Thoracic aorta (tissue), 2 donors: ENCODE measurements around the gene ATP2B2. TPM values are rescaled to one million over a fixed set of nuclear protein-coding genes. Genes with fewer than 3 reads are reported as not detected.

Experiments
- ATAC-seq: fragments of 150-250 bp; one replicate; pipeline ENCODE4 v1.8.0; 2017; ENCODE audit warnings: low read depth; ENCODE audit not compliant: insufficient number of reproducible peaks, low FRiP score
- DNase-seq: peaks from one replicate; pipeline ENCODE4 v3.0.0-alpha.2; 2020; ENCODE audit warnings: low spot score
- H3K27ac ChIP-seq, 2 donors: fragments of 200-600 bp; sonication (generic); 1 replicate in 1 of 2; 2 replicates in 1 of 2; pipeline ENCODE4 v1.5.1; 2016; ENCODE audit warnings: mild to moderate bottlenecking in 2 of 2, moderate library complexity in 2 of 2
- H3K27me3 ChIP-seq: fragments of 200-600 bp; sonication (generic); replicated peaks from 2 replicates; pipeline ENCODE4 v1.6.0; 2016; ENCODE audit warnings: mild to moderate bottlenecking; ENCODE audit not compliant: insufficient read depth
- H3K36me3 ChIP-seq: fragments of 200-600 bp; sonication (generic); one replicate; pipeline ENCODE4 v1.5.1; 2016
- H3K4me1 ChIP-seq, 2 donors: fragments of 200-600 bp; sonication (generic); 1 replicate in 1 of 2; 2 replicates in 1 of 2; pipeline versions ENCODE4 v1.5.1 to v1.6.0; 2016; ENCODE audit warnings: low read depth in 2 of 2, mild to moderate bottlenecking in 1 of 2; ENCODE audit not compliant: control insufficient read depth in 1 of 2
- H3K4me3 ChIP-seq: fragments of 200-600 bp; sonication (generic); 2 replicates; pipeline ENCODE4 v1.5.1; 2016; ENCODE audit warnings: mild to moderate bottlenecking
- H3K9me3 ChIP-seq: fragments of 200-600 bp; sonication (generic); 2 replicates; pipeline ENCODE4 v1.5.1; 2016
- CTCF ChIP-seq: fragments of 200-600 bp; sonication (generic); IDR thresholded peaks from one replicate; pipeline ENCODE4 v1.5.1; 2019; ENCODE audit warnings: antibody characterized with exemption
- total RNA-seq, 2 donors: library from RNA; depleted of rRNA; stranded (reverse); fragments of >200 nt; gene quantifications; one replicate each; pipeline versions ENCODE4 v1.1.0 to v1.2.3, GENCODE V29; 2016

ATP2B2 gene
- total RNA-seq, 2 donors from 2014 or later, result not detected

DNA sequence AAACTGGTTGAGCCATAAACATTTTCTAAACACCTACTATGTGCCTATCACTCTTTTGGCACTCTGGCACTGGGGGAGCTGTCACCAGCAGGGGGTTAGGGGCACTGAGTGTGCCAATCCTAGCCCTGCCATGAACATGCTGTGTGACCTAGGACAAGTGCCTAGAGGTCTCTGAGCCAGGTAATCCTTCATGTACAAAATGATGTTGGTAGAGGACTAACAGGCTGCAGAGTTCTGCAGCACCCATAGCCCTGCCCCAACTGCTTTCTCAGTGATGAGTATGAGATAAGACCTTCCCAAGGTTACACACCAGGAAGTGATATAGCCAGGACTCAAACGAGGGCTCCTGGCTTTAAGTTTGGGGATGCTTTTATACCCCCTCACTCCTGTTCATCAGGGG, 99.6 kb downstream of the ATP2B2 start:
- no peak overlapping the region for H3K27ac ChIP-seq
- no peaks in the 10 kb centered on the region for H3K27me3 ChIP-seq
- no peak for TF ChIP-seq CTCF
- H3K9me3 ChIP-seq, result no peaks in the 10 kb centered on the region
- DNase-seq, result no peak
- H3K36me3 ChIP-seq, result no peaks in the 10 kb centered on the region
- no peak overlapping the region for H3K4me3 ChIP-seq
- no peak for ATAC-seq
- H3K4me1 ChIP-seq, result no peaks in the 10 kb centered on the region

DNA sequence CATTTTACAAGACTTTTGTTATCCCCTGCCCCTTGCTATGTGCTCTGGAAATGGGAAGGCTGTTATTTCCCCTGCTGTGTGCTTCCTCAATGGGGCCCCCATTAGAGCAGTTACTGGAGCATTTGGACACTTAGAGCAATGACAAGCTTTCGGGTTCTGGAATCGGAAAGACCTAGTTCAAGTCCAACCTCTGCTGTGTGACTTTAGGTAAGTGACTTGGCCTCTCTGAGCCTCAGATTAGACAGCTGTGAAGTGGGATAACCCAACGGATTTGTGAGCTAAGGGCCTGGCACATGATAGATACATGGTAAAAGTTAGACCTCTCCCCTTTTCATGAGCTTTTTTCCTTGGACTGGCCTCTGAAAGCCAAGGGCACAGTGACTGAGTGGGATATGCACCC, 100.5 kb downstream of the ATP2B2 start:
- no peaks in the 10 kb centered on the region for H3K9me3 ChIP-seq
- no peak for TF ChIP-seq CTCF
- H3K27ac ChIP-seq, result no peak overlapping the region
- H3K27me3 ChIP-seq, result no peaks in the 10 kb centered on the region
- H3K36me3 ChIP-seq, result no peaks in the 10 kb centered on the region
- ATAC-seq, result no peak
- DNase-seq, result no peak
- no peaks in the 10 kb centered on the region for H3K4me1 ChIP-seq
- H3K4me3 ChIP-seq, result no peak overlapping the region

- H3K27me3 ChIP-seq, result no peaks in the 10 kb centered on the region
- no peak overlapping the region for H3K27ac ChIP-seq
- no peaks in the 10 kb centered on the region for H3K4me1 ChIP-seq
- H3K36me3 ChIP-seq, result no peaks in the 10 kb centered on the region
- no peak for TF ChIP-seq CTCF
- H3K9me3 ChIP-seq, result no peaks in the 10 kb centered on the region
- no peak for DNase-seq
- no peak overlapping the region for H3K4me3 ChIP-seq
- no peak for ATAC-seq
These were observed 101.0 kb downstream of the ATP2B2 start for GRCh38 chr3:10404377-10404776.

DNA sequence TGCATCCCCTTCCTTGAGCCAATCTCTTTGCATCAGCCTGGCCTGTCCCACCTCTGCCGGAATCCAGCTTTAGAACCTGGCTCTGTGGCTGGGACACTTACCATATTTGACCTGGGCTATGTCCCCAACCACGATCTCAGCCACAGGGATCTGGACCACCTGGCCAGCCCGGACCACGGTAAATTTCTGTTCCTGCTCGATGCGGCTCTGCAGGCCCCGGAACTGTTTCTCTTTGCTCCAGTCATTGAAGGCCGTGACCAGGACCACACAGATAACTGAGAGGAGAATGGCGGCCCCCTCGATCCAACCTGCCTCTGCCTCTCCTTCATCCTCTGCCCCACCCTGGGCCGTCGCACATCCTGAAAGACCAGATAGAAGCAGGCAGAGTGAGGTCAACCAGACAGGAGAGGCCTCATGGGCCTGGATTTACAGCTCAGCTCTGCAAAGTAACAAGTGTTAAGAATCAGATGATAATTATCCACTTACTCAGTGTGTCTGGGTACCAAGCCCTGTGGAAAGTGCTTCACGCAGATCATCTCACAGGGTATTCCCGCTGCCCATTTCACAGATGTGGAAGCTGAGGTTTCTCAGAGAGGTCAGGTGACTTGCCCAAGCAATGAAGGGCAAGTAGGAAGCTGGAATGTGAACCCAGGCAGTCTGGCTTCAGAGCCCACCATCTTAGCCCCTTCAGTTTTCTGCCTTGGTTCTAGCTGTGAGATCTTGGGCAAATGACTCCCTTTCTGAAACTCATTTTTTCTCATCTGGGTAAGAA, 103.2 kb downstream of the ATP2B2 start:
- DNase-seq (no peak), ATAC-seq (no peak)
- no peaks in the 10 kb centered on the region for H3K27me3 ChIP-seq
- H3K36me3 ChIP-seq, result no peaks in the 10 kb centered on the region
- no peaks in the 10 kb centered on the region for H3K9me3 ChIP-seq
- H3K27ac ChIP-seq, result no peak overlapping the region
- H3K4me1 ChIP-seq, result no peaks in the 10 kb centered on the region
- TF ChIP-seq CTCF, result no peak
- no peak overlapping the region for H3K4me3 ChIP-seq

DNA sequence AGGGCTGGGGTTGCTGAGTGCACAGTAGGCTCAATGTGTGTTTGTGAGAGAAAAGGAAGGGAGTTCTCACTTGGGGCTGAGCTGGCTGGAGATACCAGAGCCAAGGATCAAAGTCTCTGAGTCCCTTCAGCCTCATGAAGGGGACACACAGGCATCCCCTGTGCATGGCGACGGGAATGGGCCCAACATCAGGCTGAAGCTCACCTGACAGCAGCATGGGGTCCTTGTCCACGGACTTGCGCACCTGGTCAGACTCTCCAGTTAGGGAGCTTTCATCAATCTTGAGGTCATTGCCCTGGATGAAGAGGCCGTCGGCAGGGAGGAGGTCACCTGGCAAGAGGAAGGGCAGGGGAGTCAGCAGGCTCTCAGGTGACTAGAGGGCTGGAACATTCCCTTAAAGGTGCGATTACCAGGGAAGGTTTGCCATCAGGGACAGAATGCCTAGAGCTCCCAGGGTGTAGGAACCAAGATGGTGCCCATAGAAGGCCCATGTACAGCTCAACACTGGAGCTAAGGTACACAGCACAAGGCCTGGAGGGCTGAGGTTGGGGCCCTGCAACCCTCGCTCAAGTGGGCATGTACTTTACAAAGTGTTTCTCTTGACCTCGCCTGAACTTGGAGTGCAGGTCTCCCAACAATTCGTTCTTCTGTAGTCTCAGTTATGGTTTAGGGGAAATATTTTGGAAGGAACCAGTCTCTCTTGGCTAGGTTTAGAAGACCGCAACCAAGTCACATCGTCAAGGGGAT, 104.5 kb downstream of the ATP2B2 start:
- TF ChIP-seq CTCF, result no peak
- H3K4me1 ChIP-seq, result no peaks in the 10 kb centered on the region
- no peak for DNase-seq
- no peaks in the 10 kb centered on the region for H3K27me3 ChIP-seq
- H3K9me3 ChIP-seq, result no peaks in the 10 kb centered on the region
- H3K36me3 ChIP-seq, result no peaks in the 10 kb centered on the region
- no peak for ATAC-seq
- no peak overlapping the region for H3K27ac ChIP-seq
- no peak overlapping the region for H3K4me3 ChIP-seq
